ENCODE measurements around the gene TRIM28.
A peak's percentile ranks its signal among the peaks of the same experiment; 100 is the strongest.

- peak; percentile 83 for TF ChIP-seq POLR2A (IDR thresholded peaks at IDR 0.05; ENCODE audit: low read length)
- no peak for TF ChIP-seq GATA1 (IDR thresholded peaks at IDR 0.05; ENCODE audit: low read depth, low read length)
Observed at GRCh38 chr19:58584498-58585441, 40.9 kb downstream of the TRIM28 start.

All from erythroblast (primary cell).